Fibroblast of skin of right quadriceps (primary cell): ENCODE results near the gene UGT1A1.
"Not testable (repeated sequence)": the region's sequence is repeated elsewhere in the genome, so short reads cannot be mapped to it uniquely, and the experiment has no call there.

ENCODE experiments used
- DNase-seq: peaks from one replicate; pipeline ENCODE4 v3.0.0-alpha.2; 2013

UGT1A1 gene

DNA sequence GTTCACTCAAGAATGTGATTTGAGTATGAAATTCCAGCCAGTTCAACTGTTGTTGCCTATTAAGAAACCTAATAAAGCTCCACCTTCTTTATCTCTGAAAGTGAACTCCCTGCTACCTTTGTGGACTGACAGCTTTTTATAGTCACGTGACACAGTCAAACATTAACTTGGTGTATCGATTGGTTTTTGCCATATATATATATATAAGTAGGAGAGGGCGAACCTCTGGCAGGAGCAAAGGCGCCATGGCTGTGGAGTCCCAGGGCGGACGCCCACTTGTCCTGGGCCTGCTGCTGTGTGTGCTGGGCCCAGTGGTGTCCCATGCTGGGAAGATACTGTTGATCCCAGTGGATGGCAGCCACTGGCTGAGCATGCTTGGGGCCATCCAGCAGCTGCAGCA lies at the start of gene UGT1A1:
Gene UGT1A1, plus strand, starts transcription at position 228 of the 400 bp plus-strand sequence. Its CDS starts 18 bp downstream, at position 246.
- DNase-seq = no peak

DNA sequence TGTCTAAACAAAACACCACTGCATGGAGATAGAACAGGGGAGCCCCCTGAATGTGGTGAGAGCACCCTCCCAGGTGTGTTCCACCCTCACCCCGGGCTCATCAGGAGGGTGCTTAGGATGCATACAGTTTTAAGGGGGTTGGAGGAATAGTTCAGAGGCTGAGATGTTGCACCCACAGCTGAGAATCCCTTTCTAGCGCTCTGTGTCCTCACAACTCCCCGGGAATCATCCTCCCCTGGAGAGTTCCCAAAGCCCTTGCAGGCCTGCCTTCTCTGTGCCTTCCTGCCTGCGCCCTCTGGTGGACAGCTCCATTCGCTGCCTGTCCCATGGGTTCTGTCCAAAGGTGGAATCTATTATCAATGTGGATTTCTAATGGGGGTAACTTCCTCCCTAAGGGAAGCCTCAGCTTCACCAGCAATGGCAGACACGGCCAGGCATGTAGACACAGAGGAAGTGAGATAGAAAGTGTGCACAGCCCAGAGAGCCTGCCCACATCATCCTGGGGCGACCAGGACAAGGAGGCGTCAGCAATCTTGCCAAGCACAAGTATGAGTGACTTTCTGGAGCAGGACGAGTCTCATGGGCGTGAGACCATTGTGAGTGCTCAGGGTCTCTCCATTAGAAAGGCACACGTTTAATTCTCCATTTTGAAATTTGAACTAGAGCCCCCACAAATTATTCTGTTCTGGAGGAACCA lies 48.6 kb upstream of the UGT1A1 start:
- DNase-seq = peak; percentile 64

DNA sequence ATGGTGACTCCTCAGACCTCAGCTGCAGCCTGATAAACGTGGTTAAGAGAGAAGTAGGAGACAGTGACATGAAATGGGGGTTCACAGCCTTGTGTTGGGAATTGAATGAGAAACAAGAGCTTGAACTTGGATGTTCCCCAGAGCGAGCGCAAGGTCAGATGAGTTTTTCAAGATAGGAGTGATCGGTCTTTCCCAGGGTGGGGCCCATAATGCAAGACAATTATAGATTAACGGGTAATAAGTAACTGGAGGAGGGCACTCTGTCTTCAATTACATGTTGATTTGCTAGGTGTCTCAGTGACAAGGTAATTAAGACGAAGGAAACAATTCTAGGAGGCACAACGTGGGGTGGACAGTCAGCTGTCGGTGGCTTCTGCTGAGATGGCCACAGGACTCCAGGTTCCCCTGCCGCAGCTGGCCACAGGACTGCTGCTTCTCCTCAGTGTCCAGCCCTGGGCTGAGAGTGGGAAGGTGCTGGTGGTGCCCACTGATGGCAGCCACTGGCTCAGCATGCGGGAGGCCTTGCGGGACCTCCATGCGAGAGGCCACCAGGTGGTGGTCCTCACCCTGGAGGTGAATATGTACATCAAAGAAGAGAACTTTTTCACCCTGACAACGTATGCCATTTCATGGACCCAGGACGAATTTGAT lies 47.3 kb upstream of the UGT1A1 start, which contains the start of gene UGT1A5:
Gene UGT1A5, plus strand, starts transcription at position 297 of the 651 bp plus-strand sequence. Its CDS starts 85 bp downstream, at position 382.
- no peak for DNase-seq

DNA sequence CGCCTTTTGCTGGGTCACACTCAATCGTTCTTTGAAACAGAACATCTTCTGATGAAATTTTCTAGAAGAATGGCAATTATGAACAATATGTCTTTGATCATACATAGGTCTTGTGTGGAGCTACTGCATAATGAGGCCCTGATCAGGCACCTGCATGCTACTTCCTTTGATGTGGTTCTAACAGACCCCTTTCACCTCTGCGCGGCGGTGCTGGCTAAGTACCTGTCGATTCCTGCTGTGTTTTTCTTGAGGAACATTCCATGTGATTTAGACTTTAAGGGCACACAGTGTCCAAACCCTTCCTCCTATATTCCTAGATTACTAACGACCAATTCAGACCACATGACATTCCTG lies 46.8 kb upstream of the UGT1A1 start:
- DNase-seq = no peak

DNA sequence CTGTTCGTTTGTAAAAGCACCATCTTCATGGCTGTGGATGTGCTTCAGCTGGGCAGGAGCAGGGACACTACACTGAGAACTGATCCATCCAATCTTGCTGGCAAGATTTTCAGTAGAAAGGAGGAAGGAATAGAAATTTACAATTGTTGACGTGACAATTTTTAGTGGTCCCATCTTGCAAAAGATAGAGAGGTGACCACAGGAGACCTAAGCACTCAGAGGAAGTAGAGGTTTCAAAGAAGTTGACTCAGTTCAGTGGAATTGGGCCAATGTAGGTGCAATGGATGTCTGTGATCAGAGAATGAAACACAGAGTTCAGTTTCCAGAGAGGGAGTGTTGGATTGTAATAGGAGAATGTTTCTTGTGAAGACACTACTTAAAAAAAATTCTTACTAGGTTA lies 45.9 kb upstream of the UGT1A1 start:
- DNase-seq = no peak

DNA sequence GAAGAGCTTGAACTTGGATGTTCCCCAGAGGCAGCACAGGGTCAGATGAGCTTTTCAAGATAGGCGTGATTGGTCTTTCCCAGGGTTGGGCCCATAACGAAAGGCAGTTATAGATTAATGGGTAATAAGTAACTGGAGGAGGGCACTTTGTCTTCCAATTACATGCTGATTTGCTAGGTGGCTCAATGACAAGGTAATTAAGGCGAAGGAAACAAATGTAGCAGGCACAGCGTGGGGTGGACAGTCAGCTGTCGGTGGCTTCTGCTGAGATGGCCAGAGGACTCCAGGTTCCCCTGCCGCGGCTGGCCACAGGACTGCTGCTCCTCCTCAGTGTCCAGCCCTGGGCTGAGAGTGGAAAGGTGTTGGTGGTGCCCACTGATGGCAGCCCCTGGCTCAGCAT lies 41.5 kb upstream of the UGT1A1 start, which contains the start of gene UGT1A4:
Gene UGT1A4, plus strand, starts transcription at position 185 of the 400 bp plus-strand sequence. Its CDS starts 85 bp downstream, at position 270.
- DNase-seq = no peak

DNA sequence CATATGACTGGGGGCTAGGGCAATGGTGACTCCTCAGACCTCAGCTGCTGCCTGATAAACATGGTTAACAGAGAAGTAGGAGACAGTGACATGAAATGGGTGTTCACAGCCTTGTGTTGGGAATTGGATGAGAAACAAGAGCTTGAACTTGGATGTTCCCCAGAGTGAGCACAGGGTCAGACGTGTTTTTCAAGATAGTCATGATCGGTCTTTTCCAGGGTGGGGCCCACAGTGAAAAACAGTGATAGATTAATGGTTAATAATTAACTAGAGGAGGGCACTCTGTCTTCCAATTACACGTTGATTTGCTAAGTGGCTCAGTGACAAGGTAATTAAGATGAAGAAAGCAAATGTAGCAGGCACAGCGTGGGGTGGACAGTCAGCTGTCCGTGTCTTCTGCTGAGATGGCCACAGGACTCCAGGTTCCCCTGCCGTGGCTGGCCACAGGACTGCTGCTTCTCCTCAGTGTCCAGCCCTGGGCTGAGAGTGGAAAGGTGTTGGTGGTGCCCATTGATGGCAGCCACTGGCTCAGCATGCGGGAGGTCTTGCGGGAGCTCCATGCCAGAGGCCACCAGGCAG lies 31.3 kb upstream of the UGT1A1 start, which contains the start of gene UGT1A3:
Gene UGT1A3, plus strand, starts transcription at position 320 of the 579 bp plus-strand sequence. Its CDS starts 85 bp downstream, at position 405.
- DNase-seq = no peak

DNA sequence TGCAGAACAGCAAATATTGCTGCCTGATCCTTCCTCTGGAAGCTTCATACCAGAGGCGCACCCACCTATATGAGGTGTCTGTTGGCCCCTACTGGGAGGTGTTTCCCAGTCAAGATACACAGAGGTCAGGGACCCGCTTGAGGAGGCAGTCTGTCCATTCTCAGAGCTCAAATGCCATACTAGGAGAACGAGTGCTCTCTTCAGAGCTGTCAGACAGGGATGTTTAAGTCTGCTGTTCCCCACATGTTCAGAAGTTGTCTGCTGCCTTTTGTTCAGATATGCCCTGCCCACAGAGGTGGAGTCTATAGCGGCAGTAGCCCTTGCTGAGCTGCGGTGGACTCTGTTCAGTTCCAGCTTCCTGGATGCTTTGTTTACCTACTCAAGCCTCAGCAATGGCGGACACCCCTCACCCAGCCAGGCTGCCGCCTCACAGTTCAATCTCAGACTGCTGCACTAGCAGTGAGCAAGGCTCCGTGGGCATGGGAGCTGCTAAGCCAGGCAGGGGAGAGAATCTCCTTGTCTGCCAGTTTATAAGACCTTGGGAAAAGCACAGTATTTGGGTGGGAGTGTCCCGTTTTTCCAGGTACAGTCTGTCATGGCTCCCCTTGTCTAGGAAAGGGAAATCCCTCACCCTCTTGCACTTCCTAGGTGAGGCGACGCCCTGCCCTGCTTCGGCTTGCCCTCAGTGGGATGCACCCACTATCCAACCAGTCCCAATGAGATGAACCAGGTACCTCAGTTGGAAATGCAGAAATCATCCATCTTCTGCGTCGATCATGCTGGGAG lies 23.0 kb upstream of the UGT1A1 start:
- not testable (repeated sequence) for DNase-seq

DNA sequence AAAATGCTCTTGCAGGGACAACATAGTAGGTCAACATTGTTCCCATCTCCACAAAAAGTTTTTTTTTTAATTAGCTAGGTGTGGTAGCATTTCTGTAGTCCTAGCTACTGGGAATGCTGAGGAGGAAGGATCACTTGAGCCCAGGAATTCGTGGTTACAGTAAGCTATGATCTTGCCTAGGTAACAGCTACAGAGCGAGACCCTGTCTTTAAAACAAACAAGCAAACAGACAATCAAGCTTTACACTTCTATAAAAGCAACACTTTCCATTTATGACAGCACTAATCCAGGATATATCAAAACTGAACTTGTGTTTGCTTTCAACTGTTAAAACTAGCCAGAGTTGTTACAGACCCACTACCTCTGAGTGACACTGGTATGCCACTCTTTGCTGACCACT lies 19.2 kb upstream of the UGT1A1 start:
- no peak for DNase-seq

DNA sequence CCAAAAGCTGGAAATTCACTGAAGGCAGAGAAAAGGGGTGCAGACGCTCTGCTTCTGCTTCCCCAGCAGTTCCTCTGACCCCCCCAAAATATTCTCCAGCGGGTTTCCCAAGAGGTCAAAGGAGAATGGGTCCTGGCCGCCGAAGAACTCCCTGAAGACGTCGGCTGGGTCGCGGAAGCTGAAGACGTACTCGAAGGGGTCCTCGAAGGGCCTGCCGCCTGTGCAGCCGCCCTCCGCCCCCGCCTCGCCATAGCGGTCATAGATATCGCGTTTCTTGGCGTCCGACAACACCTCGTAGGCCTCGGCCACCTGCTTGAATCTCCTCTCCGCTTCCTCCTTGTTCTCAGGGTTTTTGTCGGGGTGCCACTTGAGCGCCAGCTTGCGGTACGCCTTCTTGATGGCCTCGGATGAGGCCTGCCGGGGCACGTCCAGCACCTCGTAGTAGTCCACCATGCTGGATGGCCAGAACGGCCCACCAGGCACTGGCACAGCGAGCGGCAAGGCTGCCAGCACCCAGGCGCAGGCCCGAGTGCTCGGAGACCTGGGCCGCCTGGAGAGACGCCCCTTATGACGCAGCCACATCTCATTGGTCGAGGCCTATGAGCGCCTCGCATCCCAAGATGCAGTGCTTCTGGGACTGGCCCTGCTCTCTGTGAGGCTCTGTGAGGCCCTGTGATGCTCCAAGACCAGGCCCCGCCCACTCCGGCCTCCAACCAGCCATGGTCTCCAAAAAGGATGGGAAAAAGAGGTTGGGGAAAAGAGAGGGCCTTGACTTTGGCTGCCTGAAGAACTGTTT lies 16.4 kb upstream of the UGT1A1 start:
- no peak for DNase-seq

DNA sequence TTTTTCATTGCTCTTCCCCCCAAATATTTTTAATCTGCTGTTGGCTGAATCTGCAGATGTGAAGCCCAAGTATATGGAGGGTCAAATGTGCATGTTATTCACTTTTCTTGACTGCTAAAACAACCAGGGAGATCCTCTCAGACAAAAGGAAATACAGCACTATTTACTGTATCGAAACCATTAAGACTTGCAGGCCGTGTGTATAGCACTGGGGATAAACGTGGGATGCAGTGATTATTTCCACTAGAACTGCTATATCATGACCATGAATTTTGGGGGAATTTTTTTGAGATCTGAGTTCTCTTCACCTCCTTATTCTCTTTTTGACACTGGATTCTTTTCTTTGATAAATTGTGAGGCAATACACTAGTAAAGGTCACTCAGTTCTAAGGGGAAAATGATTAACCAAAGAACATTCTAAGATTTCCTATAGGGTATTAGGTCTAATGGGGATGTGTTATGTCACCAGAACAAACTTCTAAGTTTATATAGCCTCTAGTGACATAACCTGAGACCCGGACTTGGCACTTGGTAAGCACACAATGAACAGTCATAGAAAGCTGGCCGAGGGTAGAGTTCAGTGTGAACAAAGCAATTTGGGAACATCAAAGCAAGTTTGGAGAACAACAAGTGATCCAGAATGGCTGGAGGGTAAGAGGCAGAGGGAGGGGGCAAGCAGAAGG lies 14.9 kb upstream of the UGT1A1 start:
- no peak for DNase-seq

DNA sequence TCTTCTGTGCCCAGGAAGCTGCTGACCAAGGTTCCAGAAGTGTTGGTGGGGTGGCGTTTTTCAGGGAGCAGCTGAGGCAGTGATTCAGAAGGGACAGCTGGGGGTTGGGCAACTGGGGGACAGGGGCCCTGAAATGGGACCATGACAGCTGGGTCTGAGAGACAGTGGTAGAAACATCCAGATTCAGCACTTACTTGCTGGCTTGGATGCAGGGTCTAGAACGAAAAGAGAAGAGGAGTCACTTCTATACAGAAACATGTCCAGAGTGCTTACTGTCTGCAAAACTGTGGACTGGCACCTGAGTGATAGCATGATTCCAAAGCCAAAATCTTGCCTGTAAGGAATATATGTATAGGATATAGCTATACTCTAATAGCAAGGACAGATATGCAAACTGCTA lies 14.2 kb upstream of the UGT1A1 start:
- DNase-seq = not testable (repeated sequence)

DNA sequence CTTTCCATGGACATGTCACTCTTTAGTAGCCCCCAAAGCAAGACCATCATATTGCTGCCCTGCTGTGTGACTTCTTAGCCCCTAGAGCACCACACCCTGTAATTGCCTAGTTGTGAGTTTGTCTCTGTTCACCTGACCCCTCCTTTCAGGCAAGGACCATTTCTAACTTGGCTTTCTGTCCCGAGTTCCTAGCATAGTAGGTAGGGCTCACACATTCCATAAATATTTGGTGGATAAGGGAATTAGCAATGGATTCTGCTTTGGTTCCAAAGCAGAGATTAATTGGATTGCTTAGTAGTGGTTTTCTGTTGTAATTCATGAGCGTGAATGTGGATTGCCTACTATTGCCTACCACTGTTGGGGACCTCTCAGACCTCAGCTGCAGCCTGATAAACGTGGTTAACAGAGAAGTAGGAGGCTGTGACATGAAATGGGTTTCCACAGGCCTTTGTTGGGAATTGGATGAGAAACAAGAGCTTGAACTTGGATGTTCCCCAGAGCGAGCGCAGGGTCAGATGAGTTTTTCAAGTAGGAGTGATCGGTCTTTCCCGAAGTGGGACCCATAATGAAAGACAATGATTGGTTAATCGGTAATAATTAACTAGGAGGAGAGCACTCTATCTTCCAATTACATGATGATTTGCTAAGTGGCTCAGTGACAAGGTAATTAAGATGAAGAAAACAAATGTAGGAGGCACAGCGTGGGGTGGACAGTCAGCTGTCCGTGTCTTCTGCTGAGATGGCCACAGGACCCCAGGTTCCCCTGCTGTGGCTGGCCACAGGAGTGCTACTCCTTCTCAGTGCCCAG lies 13.4 kb upstream of the UGT1A1 start:
- no peak for DNase-seq

DNA sequence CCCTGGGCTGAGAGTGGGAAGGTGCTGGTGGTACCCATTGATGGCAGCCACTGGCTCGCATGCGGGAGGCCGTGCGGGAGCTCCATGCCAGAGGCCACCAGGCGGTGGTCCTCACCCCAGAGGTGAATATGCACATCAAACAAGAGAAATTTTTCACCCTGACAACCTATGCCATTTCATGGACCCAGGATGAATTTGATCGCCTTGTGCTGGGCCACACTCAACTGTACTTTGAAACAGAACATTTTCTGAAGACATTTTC lies 12.9 kb upstream of the UGT1A1 start:
- DNase-seq = no peak

DNA sequence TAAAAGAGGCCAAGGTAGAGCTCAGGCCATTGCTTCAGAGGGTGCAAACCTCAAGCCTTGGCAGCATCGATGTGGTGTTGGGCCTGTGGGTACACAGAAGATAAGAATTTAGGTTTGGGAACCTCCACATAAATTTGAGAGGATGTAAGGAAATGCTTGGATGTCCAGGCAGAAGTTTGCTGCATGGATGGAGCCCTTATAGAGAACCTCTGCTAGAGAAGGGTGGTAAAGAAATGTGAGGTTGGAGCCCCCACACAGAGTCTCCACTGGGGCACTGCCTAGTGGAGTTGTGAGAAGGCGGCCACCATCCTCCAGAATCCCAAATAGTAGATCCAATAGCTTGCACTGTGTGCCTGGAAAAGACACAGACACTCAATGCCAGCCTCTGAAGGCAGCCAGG lies 9.4 kb upstream of the UGT1A1 start:
- DNase-seq = not testable (repeated sequence)

DNA sequence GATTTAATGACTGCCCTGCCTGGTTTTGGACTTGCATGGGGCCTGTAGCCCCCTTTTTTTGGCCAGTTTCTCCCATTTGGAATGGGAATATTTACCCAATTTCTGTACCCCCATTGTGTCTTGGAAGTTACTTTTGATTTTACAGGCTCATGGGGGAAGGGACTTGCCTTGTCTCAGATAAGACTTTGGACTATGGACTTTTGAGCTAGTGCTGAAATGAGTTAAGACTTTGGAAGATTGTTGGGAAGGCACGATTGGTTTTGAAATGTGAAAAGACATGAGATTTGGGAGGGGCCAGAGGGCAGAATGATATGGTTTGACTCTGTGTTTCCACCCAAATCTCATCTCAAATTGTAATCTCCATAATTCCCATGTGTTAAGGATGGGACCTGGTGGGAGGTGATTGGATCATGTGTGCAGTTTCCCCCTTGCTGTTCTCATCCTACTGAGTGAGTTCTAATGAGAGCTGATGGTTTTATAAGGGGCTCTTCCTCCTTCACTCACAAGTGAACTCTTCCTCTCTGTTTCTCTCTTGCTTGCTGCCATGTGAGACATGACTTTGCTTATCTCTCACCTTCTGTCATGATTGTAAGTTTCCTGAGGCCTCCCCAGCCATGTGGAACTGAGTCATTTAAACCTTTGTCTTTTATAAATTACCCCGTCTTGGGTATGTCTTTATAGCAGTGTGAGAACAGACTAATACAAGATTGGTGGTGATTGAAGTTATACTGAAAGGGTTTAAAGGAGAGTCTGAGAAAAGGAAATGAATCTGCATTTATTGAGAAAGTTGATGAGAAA lies 8.7 kb upstream of the UGT1A1 start:
- not testable (repeated sequence) for DNase-seq

DNA sequence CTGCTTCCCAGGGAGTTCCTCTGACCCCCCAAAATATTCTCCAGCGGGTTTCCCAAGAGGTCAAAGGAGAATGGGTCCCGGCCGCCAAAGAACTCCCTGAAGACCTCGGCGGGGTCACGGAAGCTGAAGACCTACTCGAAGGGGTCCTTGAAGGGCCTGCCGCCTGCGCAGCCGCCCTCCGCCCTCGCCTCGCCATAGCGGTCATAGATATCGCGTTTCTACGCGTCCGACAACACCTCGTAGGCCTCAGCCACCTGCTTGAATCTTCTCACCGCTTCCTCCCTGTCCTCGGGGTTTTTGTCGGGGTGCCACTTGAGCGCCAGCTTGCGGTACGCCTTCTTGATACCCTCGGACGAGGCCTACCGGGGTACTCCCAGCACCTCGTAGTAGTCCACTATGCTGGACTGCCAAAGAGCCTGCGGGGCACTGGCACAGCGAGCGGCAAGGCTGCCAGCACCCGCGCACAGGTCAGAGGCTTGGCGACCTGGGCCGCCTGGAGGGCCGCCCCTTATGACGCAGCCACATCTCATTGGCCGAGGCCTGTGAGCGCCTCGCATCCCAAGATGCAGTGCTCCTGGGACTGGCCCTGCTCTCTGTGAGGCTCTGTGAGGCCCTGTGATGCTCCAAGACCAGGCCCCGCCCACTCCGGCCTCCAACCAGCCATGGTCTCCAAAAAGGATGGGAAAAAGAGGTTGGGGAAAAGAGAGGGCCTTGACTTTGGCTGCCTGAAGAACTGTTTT lies 5.0 kb upstream of the UGT1A1 start:
- no peak for DNase-seq

DNA sequence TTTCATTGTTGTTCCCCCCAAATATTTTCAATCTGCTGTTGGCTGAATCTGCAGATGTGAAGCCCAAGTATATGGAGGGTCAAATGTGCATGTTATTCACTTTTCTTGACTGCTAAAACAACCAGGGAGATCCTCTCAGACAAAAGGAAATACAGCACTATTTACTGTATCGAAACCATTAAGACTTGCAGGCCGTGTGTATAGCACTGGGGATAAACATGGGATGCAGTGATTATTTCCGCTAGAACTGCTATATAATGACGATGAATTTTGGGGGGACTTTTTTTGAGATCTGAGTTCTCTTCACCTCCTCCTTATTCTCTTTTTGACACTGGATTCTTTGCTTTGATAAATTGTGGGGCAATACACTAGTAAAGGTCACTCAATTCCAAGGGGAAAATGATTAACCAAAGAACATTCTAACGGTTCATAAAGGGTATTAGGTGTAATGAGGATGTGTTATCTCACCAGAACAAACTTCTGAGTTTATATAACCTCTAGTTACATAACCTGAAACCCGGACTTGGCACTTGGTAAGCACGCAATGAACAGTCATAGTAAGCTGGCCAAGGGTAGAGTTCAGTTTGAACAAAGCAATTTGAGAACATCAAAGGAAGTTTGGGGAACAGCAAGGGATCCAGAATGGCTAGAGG lies 3.5 kb upstream of the UGT1A1 start:
- DNase-seq = no peak

DNA sequence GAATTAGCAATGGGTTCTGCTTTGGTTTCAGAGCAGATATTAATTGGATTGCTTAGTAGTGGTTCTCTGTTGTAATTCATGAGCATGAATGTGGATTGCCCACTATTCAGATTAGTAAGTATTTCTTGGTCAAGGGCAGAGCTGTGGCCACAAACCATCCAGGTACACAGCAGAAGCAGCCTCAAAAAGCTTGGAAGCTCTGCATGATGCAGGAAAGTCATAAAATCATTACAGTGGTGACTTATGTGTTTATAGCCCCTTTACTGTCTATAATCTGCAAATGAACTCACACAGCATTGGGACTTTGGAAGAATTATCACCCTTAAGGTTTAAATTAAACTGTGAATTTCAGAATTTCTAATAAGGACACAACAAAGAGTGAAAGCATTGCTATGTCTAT lies 1.9 kb upstream of the UGT1A1 start:
- no peak for DNase-seq
